GM19438 (cell line): ENCODE measurements around the gene CHMP1B.
A peak's percentile ranks its signal among the peaks of the same experiment; 100 is the strongest.

Experiments
- ATAC-seq: cut with Tn5 transposase; IDR thresholded peaks from one replicate; pipeline ENCODE4 v1.9.1; 2021; ENCODE audit warnings: low read depth; ENCODE audit not compliant: unreplicated experiment

CHMP1B gene

DNA sequence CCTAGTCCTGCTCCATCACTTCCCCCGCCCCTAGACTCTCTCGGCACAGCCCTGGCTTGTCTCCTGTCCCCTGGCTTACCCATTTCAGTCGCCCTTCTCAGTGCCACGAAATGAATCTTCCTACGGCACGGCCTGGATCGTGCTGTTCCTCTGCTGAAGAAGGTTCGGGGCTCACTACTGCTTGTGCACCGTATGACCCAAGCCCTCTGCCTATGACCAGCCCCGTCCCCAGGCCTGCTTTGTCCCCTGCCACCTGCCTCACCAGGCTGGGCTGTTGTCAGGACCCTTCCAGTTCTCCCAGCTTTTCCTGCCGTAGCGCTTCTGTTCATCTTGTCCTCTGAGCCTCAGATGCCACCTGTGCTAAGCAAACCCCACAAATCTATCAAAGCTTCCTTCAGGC, 13.9 kb downstream of the CHMP1B start:
- no peak for ATAC-seq

- ATAC-seq: no peak
These were observed 15.1 kb downstream of the CHMP1B start for GRCh38 chr18:11866329-11866728.

DNA sequence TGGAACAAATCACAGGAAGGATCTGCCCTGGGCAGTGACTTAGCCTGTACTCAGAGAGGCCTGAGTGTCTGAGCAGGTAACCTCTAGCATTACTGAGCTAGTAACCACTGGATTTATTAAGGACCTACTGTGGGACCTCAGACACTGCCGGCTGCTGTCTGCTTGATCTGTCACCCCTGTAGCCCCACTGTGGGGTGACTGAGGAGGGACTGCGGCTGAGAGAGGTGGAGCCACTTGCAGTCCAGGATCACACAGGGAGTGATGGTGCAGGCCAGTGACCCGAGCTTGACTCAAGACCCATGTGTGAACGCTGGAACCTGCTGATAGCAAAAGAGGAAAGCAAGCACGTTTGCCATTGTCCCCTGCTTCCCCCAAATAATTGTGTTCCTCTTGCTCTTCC, 15.6 kb downstream of the CHMP1B start:
- no peak for ATAC-seq

- ATAC-seq: no peak
These were observed 17.0 kb downstream of the CHMP1B start for GRCh38 chr18:11868230-11868629.

GRCh38 chr18:11871501-11871900, 20.3 kb downstream of the CHMP1B start:
- ATAC-seq: no peak

GRCh38 chr18:11872479-11873136, 21.4 kb downstream of the CHMP1B start:
- no peak for ATAC-seq

DNA sequence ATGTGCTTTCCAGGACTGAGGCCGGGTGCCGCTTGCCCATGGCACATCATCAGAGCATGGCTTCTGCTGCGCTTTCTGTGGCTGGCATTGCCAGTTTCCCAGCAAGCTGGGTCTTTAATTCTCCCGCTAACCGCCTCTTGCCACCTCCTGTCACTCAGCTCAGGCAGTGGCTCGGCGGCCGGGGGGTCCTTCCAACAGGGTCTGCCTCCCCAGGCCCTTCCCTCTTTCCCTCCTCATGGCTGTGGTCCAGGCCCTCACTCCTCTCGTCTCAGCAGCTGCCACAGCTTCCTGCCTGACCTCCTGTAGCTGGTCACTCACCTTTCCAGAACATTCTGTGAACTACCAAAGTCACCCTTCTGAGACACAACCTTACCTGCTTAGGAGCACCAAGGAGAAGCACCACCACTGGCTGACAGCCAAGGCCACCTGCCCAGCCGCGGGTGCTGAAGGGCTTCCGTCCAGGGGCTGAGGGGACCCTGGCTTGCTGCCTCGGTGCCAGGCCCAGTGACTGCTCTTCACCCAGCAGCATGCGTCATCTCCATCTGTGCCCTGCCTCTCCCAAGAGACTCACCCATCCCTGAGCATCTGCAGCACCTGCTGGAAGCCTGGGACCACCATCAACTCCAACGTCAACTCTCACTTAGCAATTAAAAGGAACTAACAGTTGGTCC, 22.6 kb downstream of the CHMP1B start:
- no peak for ATAC-seq

DNA sequence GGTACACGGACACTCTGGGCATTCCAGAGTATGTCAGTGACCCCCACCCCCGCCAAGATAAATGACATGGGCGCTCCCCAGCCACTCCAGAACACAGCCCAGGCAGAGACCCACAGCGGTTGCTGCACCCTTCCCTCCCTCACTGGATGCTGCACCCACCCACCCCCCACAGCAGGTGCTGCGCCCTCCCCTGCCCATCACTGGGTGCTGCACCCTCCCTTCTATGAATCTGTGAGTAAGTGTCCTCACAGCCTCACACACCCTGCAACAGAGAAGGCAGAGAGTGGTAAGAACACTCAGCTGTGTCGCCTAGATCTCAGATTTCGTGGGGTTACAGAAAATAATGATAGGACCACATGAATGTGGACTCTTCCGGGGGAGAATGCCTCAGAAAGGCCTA, 23.5 kb downstream of the CHMP1B start:
- ATAC-seq: no peak

GRCh38 chr18:11877497-11878135, 26.4 kb downstream of the CHMP1B start:
- ATAC-seq: no peak

- ATAC-seq: no peak
These were observed 29.5 kb downstream of the CHMP1B start for GRCh38 chr18:11880586-11881304.

GRCh38 chr18:11882636-11883035, 31.4 kb downstream of the CHMP1B start:
- ATAC-seq: no peak

DNA sequence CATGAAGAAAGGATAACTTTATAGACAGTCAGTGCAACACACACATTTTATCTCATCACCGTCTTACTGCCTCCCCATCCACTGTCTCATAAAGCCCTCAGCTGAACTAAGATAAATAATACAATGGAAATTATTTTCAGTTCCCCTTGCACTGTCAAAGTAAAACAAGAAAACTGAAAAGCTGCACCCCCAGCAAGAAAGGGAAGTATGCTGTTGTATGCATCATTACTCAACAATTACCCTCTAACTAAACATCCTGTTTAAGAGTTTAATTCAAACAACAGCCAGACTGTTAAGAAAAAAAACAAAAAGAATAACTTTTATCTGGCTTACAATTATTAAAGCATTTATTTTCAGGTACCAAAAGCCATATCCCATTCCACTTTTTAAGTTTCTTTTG, 31.9 kb downstream of the CHMP1B start:
- ATAC-seq: peak; percentile 65

DNA sequence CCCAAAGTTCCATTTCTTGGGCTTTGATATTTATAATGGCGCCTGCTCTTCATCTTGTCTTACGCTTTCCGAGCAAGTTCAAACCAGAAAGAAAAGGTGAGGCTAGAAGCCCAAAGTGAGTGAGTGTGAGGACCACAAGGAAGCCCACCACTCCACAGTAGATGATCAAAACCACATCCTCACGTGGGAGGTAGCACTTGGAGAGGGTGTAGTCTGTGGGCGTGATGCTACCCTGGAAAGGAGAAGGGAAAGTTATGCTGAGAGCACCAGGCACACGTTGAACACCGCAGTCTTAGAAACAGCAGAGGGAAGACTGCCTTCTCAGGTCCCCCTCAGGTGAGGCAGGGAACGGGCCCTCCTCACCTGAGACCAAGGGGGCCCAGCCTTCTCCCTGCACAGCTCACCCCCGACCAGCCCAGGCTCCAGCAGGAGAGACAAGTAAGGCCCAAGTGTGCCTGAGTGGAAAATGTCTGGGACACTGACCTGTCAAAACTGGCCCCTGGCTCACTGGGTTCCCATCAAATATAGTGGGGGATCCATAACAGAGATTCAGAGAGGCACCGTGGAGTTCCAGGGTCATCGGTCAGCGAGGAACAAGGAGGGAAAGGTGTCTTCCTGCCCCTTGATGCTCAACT, 33.3 kb downstream of the CHMP1B start:
- no peak for ATAC-seq

DNA sequence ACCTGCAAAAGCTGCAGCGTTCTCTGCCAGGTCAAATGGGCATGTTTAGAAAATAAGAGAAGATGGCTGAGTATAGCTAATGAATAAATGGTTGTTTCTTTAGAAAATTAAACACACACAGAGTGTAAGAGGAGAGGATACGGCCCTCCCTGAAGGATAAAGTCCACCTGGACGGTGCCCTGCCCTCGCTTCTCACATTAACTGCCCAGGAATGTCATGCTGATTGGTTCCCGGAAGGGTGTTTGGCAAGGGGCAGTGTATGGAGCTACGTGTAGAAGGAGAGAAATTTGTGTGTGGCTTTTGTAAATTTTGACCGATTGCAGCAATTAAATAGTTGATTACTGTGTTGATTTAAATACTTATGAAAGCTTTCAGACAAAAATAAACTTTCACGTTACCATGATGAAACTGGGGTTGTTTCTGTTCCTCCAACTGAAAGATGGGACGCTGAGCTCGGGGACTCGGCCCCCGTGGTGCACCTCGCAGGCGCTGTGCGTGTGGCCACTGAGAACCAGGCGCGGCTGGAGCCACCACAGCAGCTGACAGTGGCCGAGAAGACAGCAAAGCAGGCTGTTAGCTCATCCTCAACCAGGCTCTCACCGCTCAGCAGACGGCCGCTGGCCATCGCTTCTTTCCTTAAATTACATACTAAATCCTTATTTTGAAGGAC, 34.2 kb downstream of the CHMP1B start:
- ATAC-seq: no peak

DNA sequence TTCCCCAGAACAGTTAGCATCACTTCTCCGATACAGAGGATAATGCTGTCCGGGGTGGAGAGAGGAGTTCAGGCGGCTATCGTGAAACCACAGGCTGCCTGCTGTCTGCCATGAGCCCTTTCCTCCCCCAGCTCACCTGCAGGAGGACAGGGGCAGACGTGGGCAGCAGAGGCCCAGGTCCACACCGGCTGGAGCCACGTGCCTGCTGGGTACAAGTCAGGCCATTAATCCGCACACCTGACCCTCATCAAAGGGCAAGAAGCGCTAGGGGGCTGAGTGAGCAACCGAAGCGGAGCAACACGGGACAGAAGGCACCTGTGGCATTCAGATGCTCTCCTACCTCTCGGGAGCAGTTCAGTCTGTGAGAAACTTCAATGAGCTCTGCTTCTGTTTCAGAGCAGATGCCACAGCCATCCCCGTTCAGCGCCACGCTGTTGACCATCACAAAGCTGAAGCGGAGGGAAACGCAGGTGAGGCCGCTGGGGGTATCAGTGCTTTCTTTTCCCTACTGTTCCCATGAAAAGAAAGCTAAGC, 35.4 kb downstream of the CHMP1B start:
- ATAC-seq: no peak

- no peak for ATAC-seq
These were observed 36.3 kb downstream of the CHMP1B start for GRCh38 chr18:11887328-11888128.

DNA sequence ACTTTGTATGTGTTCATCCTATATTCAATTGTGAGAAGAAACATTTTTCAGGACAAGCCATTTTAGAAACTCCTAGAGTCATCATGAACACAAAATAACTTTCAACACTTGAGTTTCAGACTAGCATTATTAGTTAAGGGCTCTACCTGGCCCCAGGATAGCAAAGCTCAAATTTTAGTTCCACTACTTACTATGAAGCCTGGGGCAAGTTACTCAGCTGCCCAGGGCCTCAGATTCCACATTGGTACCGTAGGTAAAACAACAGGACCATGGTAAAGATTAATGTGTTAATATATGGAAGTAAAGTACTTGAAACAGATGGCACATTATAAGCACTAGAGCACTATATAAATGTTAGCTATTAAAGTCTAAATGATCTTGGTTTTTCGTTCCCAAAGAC, 37.5 kb downstream of the CHMP1B start:
- no peak for ATAC-seq

GRCh38 chr18:11889284-11889683, 38.1 kb downstream of the CHMP1B start:
- no peak for ATAC-seq

DNA sequence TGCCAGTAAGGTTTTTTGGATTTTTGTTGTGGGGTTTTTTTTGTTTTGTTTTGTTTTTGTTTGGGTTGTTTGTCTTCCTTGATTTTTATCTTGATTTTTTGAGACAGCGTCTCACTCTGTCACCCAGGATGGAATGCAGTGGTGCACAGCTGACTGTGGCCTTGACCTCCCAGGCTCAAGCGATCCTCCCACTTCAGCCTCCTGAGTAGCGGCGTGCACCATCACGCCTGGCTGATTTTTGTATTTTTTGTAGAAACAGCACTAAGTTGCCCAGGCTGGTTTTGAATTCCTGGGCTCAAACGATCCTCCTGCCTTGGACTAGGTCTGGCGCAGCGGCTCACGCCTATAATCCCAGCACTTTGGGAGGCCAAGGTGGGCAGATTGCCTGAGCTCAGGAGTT, 40.5 kb downstream of the CHMP1B start:
- ATAC-seq: no peak
